B cell (primary cell): ENCODE data around the gene TBX15. TPM values are rescaled to one million over a fixed set of nuclear protein-coding genes. Genes with fewer than 3 reads are reported as not detected.

Experiments
- ATAC-seq: fragments of 200-7000 bp; cut with Tn5 transposase; one replicate; pipeline ENCODE4 v1.10.0; 2021; ENCODE audit warnings: low read depth, mild to moderate bottlenecking, moderate number of reproducible peaks, moderate library complexity
- CTCF ChIA-PET: fragments of 350-600 bp; sonication (Branson Sonifier 250); formaldehyde crosslinking; loops from one replicate; lab custom pipeline; 2021; ENCODE audit warnings: antibody characterized with exemption, inconsistent platforms; lab: Charles Lee
- POLR2A ChIA-PET: fragments of 350-600 bp; sonication (Branson Sonifier 250); formaldehyde crosslinking; loops from one replicate; lab custom pipeline; 2021; ENCODE audit warnings: antibody characterized with exemption; lab: Charles Lee
- DNase-seq: peaks from one replicate; pipeline ENCODE4 v3.0.0; 2013
- H2AFZ ChIP-seq: 2 replicates; pipeline ENCODE4 v1.6.1; 2012; ENCODE audit warnings: mild to moderate bottlenecking, low read depth, low read length; ENCODE audit not compliant: insufficient read depth, poor library complexity, severe bottlenecking
- H3K27ac ChIP-seq, 2 donors: 1 replicate in 1 of 2; 2 replicates in 1 of 2; pipeline ENCODE4 v1.5.1; 2012 to 2013; ENCODE audit warnings: low read length in 2 of 2, mild to moderate bottlenecking in 2 of 2, moderate library complexity in 1 of 2
- H3K27me3 ChIP-seq, 4 experiments: fragments of 200-600 bp in 1 of 4; sonication (generic) in 1 of 4; replicated peaks in 1 of 4; 1 replicate in 2 of 4; 2 replicates in 2 of 4; pipeline versions ENCODE4 v1.6.1 to v1.7.0; 2013 to 2016; ENCODE audit warnings: low read length in 3 of 4, mild to moderate bottlenecking in 2 of 4, mixed read lengths in 1 of 4, moderate library complexity in 1 of 4; ENCODE audit not compliant: insufficient read depth in 4 of 4, control insufficient read depth in 3 of 4; ENCODE audit errors: control extremely low read depth in 1 of 4
- H3K36me3 ChIP-seq, 2 experiments: replicated peaks in 1 of 2; 1 replicate in 1 of 2; 2 replicates in 1 of 2; pipeline versions ENCODE4 v1.6.1 to v1.7.1; 2013; ENCODE audit warnings: low read length in 1 of 2; ENCODE audit not compliant: insufficient read depth in 2 of 2, control insufficient read depth in 1 of 2; ENCODE audit errors: control extremely low read depth in 1 of 2, extremely low read depth in 1 of 2
- H3K4me1 ChIP-seq, 2 donors: fragments of 200-600 bp in 1 of 2; sonication (generic) in 1 of 2; 1 replicate in 1 of 2; 2 replicates in 1 of 2; pipeline versions ENCODE4 v1.5.1 to v1.6.1; 2013 to 2017; ENCODE audit warnings: low read length in 2 of 2; ENCODE audit not compliant: control insufficient read depth in 2 of 2, insufficient read depth in 2 of 2
- H3K4me2 ChIP-seq: replicated peaks from 2 replicates; pipeline ENCODE3; 2012; ENCODE audit warnings: mild to moderate bottlenecking, low read depth, low read length; ENCODE audit not compliant: poor library complexity, severe bottlenecking
- H3K4me3 ChIP-seq, 5 experiments: fragments of 200-600 bp in 1 of 5; sonication (generic) in 1 of 5; 1 replicate in 3 of 5; 2 replicates in 2 of 5; pipeline versions ENCODE4 v1.5.1 to v1.7.0; 2011 to 2016; ENCODE audit warnings: low read length in 4 of 5, mild to moderate bottlenecking in 4 of 5, low read depth in 2 of 5, control low read depth in 1 of 5, moderate library complexity in 1 of 5; ENCODE audit not compliant: insufficient read depth in 1 of 5; ENCODE audit errors: control extremely low read depth in 1 of 5, extremely low read depth in 1 of 5
- H3K79me2 ChIP-seq: fragments of 200-600 bp; sonication (generic); one replicate; pipeline ENCODE4 v1.6.0; 2016; ENCODE audit warnings: low read length; ENCODE audit not compliant: control insufficient read depth, insufficient read depth
- H3K9ac ChIP-seq: fragments of 200-600 bp; sonication (generic); 2 replicates; pipeline ENCODE4 v1.6.1; 2017; ENCODE audit warnings: mild to moderate bottlenecking, low read length, moderate library complexity
- H3K9me3 ChIP-seq, 3 donors: one replicate each; pipeline versions ENCODE4 v1.6.1 to v1.7.1; 2013; ENCODE audit warnings: low read length in 2 of 3; ENCODE audit not compliant: control insufficient read depth in 2 of 3, insufficient read depth in 1 of 3; ENCODE audit errors: control extremely low read depth in 1 of 3
- H4K20me1 ChIP-seq: 2 replicates; pipeline ENCODE4 v1.6.0; 2012; ENCODE audit warnings: mild to moderate bottlenecking, low read length; ENCODE audit not compliant: insufficient read depth, control insufficient read depth, poor library complexity, severe bottlenecking
- H3K27ac Mint-ChIP-seq: one replicate; pipeline ENCODE4 v1.8.0; 2021; ENCODE audit warnings: mixed read lengths
- H3K27me3 Mint-ChIP-seq: one replicate; pipeline ENCODE4 v1.8.0; 2021; ENCODE audit warnings: mixed read lengths
- H3K4me1 Mint-ChIP-seq: one replicate; pipeline ENCODE4 v1.8.0; 2021; ENCODE audit warnings: mixed read lengths
- H3K4me3 Mint-ChIP-seq: one replicate; pipeline ENCODE4 v1.8.0; 2021; ENCODE audit warnings: mixed read lengths
- H3K9me3 Mint-ChIP-seq: one replicate; pipeline ENCODE4 v1.8.0; 2022; ENCODE audit warnings: mixed read lengths; ENCODE audit not compliant: insufficient read depth
- CTCF ChIP-seq: fragments of 200-600 bp; IDR thresholded peaks from one replicate; pipeline ENCODE4 v1.8.0; 2022; ENCODE audit warnings: antibody characterized with exemption, mild to moderate bottlenecking
- EZH2 ChIP-seq: IDR thresholded peaks from 2 replicates; pipeline ENCODE4 v1.6.1; 2012; ENCODE audit warnings: borderline replicate concordance, low read depth, mild to moderate bottlenecking, moderate library complexity, low read length; ENCODE audit not compliant: insufficient read depth, poor library complexity, severe bottlenecking
- WGBS: methylation state at CpG from one replicate; pipeline ENCODE4 v1.1.5; 2013; ENCODE audit warnings: missing lambda C conversion rate; ENCODE audit not compliant: insufficient coverage; 5-methylcytosine and 5-hydroxymethylcytosine counted together
- intact Hi-C: fragments of 100-400 bp; cut with micrococcal nuclease; formaldehyde crosslinking; loops from one replicate; pipeline ENCODE4 v1.10.0; 2022
- polyA plus RNA-seq: library from polyadenylated mRNA; depleted of rRNA; stranded (reverse); fragments of >200 nt; gene quantifications from 2 replicates; pipeline ENCODE4 v1.2.3, GENCODE V29; 2012
- total RNA-seq, 2 donors: library from RNA; stranded (reverse); fragments of 120-200 nt in 1 of 2; gene quantifications; 1 replicate in 1 of 2; 2 replicates in 1 of 2; pipeline versions ENCODE4 v1.2.3 to v1.2.4, GENCODE V29; 2013 to 2022

Gene TBX15
- total and polyA plus RNA-seq, 2 donors (not counting 1 experiment from before 2014, with no cell fraction given), result 0.03 to 0.15 TPM

GRCh38 chr1:119007670-119008482, 19.7 kb upstream of the TBX15 start:
- Histone ChIP-seq H3K4me1 (peaks cover 18 to 22% of the 10 kb centered on the region in 2 donors), H3K27ac (no peak overlapping the region), H3K27me3 (peaks cover 3 to 65% (median 59%) of the 10 kb centered on the region in 4 experiments), H4K20me1 (no peaks in the 10 kb centered on the region), H3K9ac (peak overlapping the region; percentile 31), H2AFZ (peak overlapping the region; percentile 49), H3K4me2 (peak overlapping the region; percentile 63), H3K36me3 (no peaks in the 10 kb centered on the region), H3K79me2 (no peaks in the 10 kb centered on the region), H3K4me3 (peak overlapping the region in 3 of 5 experiments; percentile 1 to 3 (median 1)), H3K9me3 (peaks cover 0 to 31% (median 3%) of the 10 kb centered on the region in 3 donors)
- ATAC-seq, result peak; percentile 28
- ChIA-PET POLR2A (interaction anchor here (0.7 kb wide), 1 partner anchor 1078 kb away, joined by 3 read pairs; the partner anchor contains the start of genes GDAP2 and WDR3), CTCF (interaction anchor here (0.6 to 2.0 kb wide), 8 partner anchors 12 to 860 kb away, joined by 3 to 15 read pairs (median 4); no protein-coding TSS in a partner anchor)
- Mint-ChIP-seq H3K9me3 (peaks cover 6% of the 10 kb centered on the region), H3K4me3 (peak overlapping the region; percentile 85), H3K27me3 (peaks cover 74% of the 10 kb centered on the region), H3K4me1 (peaks cover 17% of the 10 kb centered on the region), H3K27ac (no peak overlapping the region)
- TF ChIP-seq EZH2, result no peak
- no peak for TF ChIP-seq CTCF
- intact Hi-C loops, result loop anchor here (2.0 kb wide), 1 partner anchor 23 kb away; no protein-coding TSS in a partner anchor
- peak; percentile 34 for DNase-seq
- 9% methylated on average over 56 of the region's 61 CpGs for WGBS

- H3K9ac ChIP-seq, result no peak overlapping the region
- ATAC-seq, result no peak
- no peaks in the 10 kb centered on the region for H3K36me3 ChIP-seq
- TF ChIP-seq CTCF (no peak), EZH2 (no peak)
- 17% methylated on average over 22 of the region's 22 CpGs for WGBS
- Mint-ChIP-seq H3K9me3 (peaks cover 6% of the 10 kb centered on the region), H3K4me1 (peaks cover 17% of the 10 kb centered on the region), H3K4me3 (peak overlapping the region; percentile 13), H3K27ac (no peak overlapping the region), H3K27me3 (peaks cover 73% of the 10 kb centered on the region)
- H3K27ac ChIP-seq, result no peak overlapping the region
- ChIA-PET CTCF (interaction anchor here (1.2 kb wide), 1 partner anchor 28 kb away, joined by 3 read pairs; no protein-coding TSS in a partner anchor), POLR2A (no interaction called here)
- peak overlapping the region; percentile 63 for H3K4me2 ChIP-seq
- H3K4me1 ChIP-seq, result peaks cover 18 to 22% of the 10 kb centered on the region in 2 donors
- no peaks in the 10 kb centered on the region for H3K79me2 ChIP-seq
- H4K20me1 ChIP-seq, result no peaks in the 10 kb centered on the region
- H2AFZ ChIP-seq, result no peak overlapping the region
- H3K4me3 ChIP-seq, result no peak overlapping the region
- no peak for DNase-seq
- H3K27me3 ChIP-seq, result peaks cover 3 to 71% (median 63%) of the 10 kb centered on the region in 4 experiments
- H3K9me3 ChIP-seq, result peaks cover 0 to 31% (median 3%) of the 10 kb centered on the region in 3 donors
- intact Hi-C loops, result no loop called here
These were observed 19.2 kb upstream of the TBX15 start for GRCh38 chr1:119007339-119007669.
